GM12878 (cell line): ENCODE results near the gene CCDC195. TPM values are rescaled to one million over a fixed set of nuclear protein-coding genes. Genes with fewer than 3 reads are reported as not detected.

Experiments
- BACH1 ChIP-seq: fragments of 450-650 bp; IDR thresholded peaks from 2 replicates; pipeline ENCODE4 v1.6.1; 2017; ENCODE audit warnings: mild to moderate bottlenecking, borderline replicate concordance
- CBX3 ChIP-seq: fragments of 200-600 bp; sonication (generic); IDR thresholded peaks from 2 replicates; pipeline ENCODE4 v1.6.1; 2016; ENCODE audit warnings: low read depth, borderline replicate concordance
- HCFC1 ChIP-seq: fragments of 150-350 bp; IDR thresholded peaks from 2 replicates; pipeline ENCODE4 v1.6.1; 2014; ENCODE audit warnings: low read length
- KDM1A ChIP-seq: fragments of 200-600 bp; sonication (generic); IDR thresholded peaks from 2 replicates; pipeline ENCODE4 v1.6.1; 2016; ENCODE audit warnings: borderline replicate concordance
- LARP7 ChIP-seq: fragments of 450-650 bp; IDR thresholded peaks from 2 replicates; pipeline ENCODE4 v1.6.1; 2017; ENCODE audit warnings: mild to moderate bottlenecking
- MYB ChIP-seq: fragments of 150-350 bp; IDR thresholded peaks from 2 replicates; pipeline ENCODE4 v1.6.1; 2014; ENCODE audit warnings: mild to moderate bottlenecking, low read depth, low read length, borderline replicate concordance
- NFYA ChIP-seq: IDR thresholded peaks from 2 replicates; pipeline ENCODE4 v1.6.1; 2011; ENCODE audit warnings: low read depth, mild to moderate bottlenecking, low read length, improper control_type of control experiment, borderline replicate concordance
- NR2C2 ChIP-seq: IDR thresholded peaks from 2 replicates; pipeline ENCODE4 v1.6.1; 2011; ENCODE audit warnings: borderline replicate concordance, low read depth; ENCODE audit not compliant: control insufficient read depth, insufficient read length
- POLR2AphosphoS5 ChIP-seq: IDR thresholded peaks from 2 replicates; pipeline ENCODE4 v1.6.1; 2011; ENCODE audit warnings: mild to moderate bottlenecking, low read length, inconsistent platforms
- RCOR1 ChIP-seq: conservative IDR thresholded peaks from 2 replicates; pipeline ENCODE4 v1.6.1; 2012; ENCODE audit warnings: low read depth, low read length, improper control_type of control experiment
- RELA ChIP-seq: fragments of 450-650 bp; IDR thresholded peaks from 2 replicates; pipeline ENCODE4 v1.8.0; 2014; ENCODE audit warnings: borderline replicate concordance; ENCODE audit not compliant: partially characterized antibody
- SMARCA5 ChIP-seq: fragments of 450-650 bp; IDR thresholded peaks from 2 replicates; pipeline ENCODE4 v1.6.1; 2017; ENCODE audit warnings: mild to moderate bottlenecking
- SPI1 ChIP-seq: IDR thresholded peaks from 2 replicates; pipeline ENCODE4 v1.6.1; 2011; ENCODE audit warnings: low read depth, mild to moderate bottlenecking, low read length, moderate library complexity, borderline replicate concordance; ENCODE audit not compliant: insufficient read depth
- SRF ChIP-seq, 2 experiments: IDR thresholded peaks; 2 replicates each; pipeline ENCODE4 v1.6.1; 2011; ENCODE audit warnings: low read depth in 2 of 2, low read length in 2 of 2, mild to moderate bottlenecking in 1 of 2, moderate library complexity in 1 of 2
- SUPT20H ChIP-seq: IDR thresholded peaks from 2 replicates; pipeline ENCODE4 v1.6.1; 2011; ENCODE audit warnings: low read depth, mild to moderate bottlenecking, low read length, moderate library complexity, borderline replicate concordance; ENCODE audit not compliant: control insufficient read depth
- TCF3 ChIP-seq: IDR thresholded peaks from 2 replicates; pipeline ENCODE4 v1.6.1; 2012; ENCODE audit warnings: low read depth, mild to moderate bottlenecking, low read length, borderline replicate concordance; ENCODE audit not compliant: insufficient read depth
- ZZZ3 ChIP-seq: IDR thresholded peaks from 2 replicates; pipeline ENCODE4 v1.6.1; 2011; ENCODE audit warnings: low read depth; ENCODE audit not compliant: control insufficient read depth, insufficient read length
- polyA plus RNA-seq, 11 experiments: library from polyadenylated mRNA; depleted of rRNA in 4 of 11; unstranded in 6 of 11; stranded (reverse) in 5 of 11; fragments of >200 nt; fragmentation: Nextera tagmentation in 4 of 11; fragmentation: Illumina TruSeq in 1 of 11; extraction: Ambion mirVana in 4 of 11; extraction: Trizol in 1 of 11; gene quantifications; 1 replicate in 1 of 11; 2 replicates in 10 of 11; pipeline versions ENCODE4 v1.2.1 to v1.2.3, GENCODE V29; 2011 to 2016; ENCODE audit warnings: inconsistent platforms in 2 of 11, missing spikeins in 2 of 11, low read depth in 1 of 11
- total RNA-seq, 4 experiments: library from RNA; depleted of rRNA in 3 of 4; stranded (reverse); fragments of >200 nt in 3 of 4; fragmentation: Illumina TruSeq in 1 of 4; extraction: Trizol in 1 of 4; gene quantifications; 2 replicates each; pipeline versions ENCODE4 v1.2.1 to v1.2.3, GENCODE V29; 2013 to 2021
- TF ChIP-seq, protein P1 (sequence below): IDR thresholded peaks from 2 replicates; pipeline ENCODE4 v1.6.1; 2011; ENCODE audit warnings: mild to moderate bottlenecking, low read depth, low read length, moderate library complexity; ENCODE audit not compliant: insufficient replicate concordance
- TF ChIP-seq, protein P2 (sequence below), 3 experiments: IDR thresholded peaks in 2 of 3; conservative IDR thresholded peaks in 1 of 3; 2 replicates each; pipeline ENCODE4 v1.5.1; 2011; ENCODE audit warnings: low read depth in 3 of 3, low read length in 3 of 3, mild to moderate bottlenecking in 3 of 3, control low read depth in 2 of 3, moderate library complexity in 2 of 3, inconsistent platforms in 1 of 3, mixed read lengths in 1 of 3; ENCODE audit not compliant: control insufficient read depth in 2 of 3, insufficient read depth in 1 of 3; ENCODE audit errors: extremely low read depth in 1 of 3
- TF ChIP-seq, protein P3 (sequence below): IDR thresholded peaks from 2 replicates; pipeline ENCODE4 v1.6.1; 2012; ENCODE audit warnings: low read depth, low read length, improper control_type of control experiment
- TF ChIP-seq, protein P4 (sequence below): fragments of 450-650 bp; IDR thresholded peaks from 2 replicates; pipeline ENCODE4 v1.6.1; 2017; ENCODE audit warnings: mild to moderate bottlenecking
- TF ChIP-seq, protein P5 (sequence below): fragments of 450-650 bp; IDR thresholded peaks from 2 replicates; pipeline ENCODE4 v1.6.1; 2017; ENCODE audit warnings: antibody characterized with exemption, mild to moderate bottlenecking, moderate library complexity

Gene CCDC195
- total and polyA plus RNA-seq, 10 of the 15 experiments (the other 5 are each of a cell fraction or from before 2014, with no cell fraction given), result not detected

DNA sequence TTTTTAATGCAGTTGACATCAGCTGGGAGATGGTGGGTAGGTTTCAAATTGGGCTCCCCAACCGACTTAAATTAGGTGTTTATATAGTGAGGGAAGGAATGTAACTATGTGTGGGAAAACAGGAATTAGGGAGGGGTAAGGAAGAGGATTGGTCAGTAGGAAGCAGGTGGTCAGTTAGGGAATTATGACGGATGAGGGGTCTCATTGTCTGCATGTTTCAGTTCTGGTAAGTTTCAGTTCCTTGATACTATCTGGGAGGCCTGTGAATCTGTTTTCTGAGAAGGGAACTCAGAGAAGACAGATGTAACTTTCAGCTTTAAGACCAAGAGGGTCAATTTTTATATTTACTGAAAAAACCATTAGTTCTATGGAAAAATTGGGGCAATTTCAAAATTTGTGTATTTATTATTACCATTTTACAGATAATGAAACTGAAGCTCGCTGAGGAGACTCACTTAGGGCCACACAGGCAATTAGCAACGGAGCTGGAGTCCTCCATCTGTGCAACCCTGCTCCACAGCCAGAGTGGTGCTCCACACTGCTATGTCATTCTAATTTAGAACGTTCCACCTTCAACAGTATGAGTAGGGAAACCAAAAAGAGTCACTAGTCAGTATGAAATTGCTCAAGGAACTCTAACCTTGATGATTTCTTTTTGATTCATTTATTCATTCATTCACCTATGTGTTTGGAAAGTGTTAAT is 36.0 kb upstream of the CCDC195 start (continued):
- TF ChIP-seq, protein P1, sequence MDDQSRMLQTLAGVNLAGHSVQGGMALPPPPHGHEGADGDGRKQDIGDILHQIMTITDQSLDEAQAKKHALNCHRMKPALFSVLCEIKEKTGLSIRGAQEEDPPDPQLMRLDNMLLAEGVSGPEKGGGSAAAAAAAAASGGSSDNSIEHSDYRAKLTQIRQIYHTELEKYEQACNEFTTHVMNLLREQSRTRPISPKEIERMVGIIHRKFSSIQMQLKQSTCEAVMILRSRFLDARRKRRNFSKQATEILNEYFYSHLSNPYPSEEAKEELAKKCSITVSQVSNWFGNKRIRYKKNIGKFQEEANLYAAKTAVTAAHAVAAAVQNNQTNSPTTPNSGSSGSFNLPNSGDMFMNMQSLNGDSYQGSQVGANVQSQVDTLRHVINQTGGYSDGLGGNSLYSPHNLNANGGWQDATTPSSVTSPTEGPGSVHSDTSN, result no peak
- peak; percentile 81 for TF ChIP-seq SPI1
- TF ChIP-seq SRF (IDR thresholded peaks at IDR 0.05; ENCODE audit: low read depth in 2 of 2, low read length in 2 of 2), result no peak
- TF ChIP-seq, protein P2, sequence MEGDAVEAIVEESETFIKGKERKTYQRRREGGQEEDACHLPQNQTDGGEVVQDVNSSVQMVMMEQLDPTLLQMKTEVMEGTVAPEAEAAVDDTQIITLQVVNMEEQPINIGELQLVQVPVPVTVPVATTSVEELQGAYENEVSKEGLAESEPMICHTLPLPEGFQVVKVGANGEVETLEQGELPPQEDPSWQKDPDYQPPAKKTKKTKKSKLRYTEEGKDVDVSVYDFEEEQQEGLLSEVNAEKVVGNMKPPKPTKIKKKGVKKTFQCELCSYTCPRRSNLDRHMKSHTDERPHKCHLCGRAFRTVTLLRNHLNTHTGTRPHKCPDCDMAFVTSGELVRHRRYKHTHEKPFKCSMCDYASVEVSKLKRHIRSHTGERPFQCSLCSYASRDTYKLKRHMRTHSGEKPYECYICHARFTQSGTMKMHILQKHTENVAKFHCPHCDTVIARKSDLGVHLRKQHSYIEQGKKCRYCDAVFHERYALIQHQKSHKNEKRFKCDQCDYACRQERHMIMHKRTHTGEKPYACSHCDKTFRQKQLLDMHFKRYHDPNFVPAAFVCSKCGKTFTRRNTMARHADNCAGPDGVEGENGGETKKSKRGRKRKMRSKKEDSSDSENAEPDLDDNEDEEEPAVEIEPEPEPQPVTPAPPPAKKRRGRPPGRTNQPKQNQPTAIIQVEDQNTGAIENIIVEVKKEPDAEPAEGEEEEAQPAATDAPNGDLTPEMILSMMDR (IDR thresholded peaks at IDR 0.05 in 2 of 3, conservative IDR thresholded peaks at IDR 0.05 in 1 of 3; ENCODE audit: control insufficient read depth in 2 of 3, extremely low read depth in 1 of 3, insufficient read depth in 1 of 3, low read depth in 3 of 3, low read length in 3 of 3), result no peak
- TF ChIP-seq RCOR1, result no peak
- no peak for TF ChIP-seq MYB
- no peak for TF ChIP-seq POLR2AphosphoS5
- TF ChIP-seq LARP7, result no peak
- no peak for TF ChIP-seq SMARCA5
- no peak for TF ChIP-seq CBX3
- TF ChIP-seq, protein P3, sequence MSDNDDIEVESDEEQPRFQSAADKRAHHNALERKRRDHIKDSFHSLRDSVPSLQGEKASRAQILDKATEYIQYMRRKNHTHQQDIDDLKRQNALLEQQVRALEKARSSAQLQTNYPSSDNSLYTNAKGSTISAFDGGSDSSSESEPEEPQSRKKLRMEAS, result no peak
- no peak for TF ChIP-seq TCF3
- no peak for TF ChIP-seq NR2C2
- TF ChIP-seq BACH1, result no peak
- TF ChIP-seq, protein P4, sequence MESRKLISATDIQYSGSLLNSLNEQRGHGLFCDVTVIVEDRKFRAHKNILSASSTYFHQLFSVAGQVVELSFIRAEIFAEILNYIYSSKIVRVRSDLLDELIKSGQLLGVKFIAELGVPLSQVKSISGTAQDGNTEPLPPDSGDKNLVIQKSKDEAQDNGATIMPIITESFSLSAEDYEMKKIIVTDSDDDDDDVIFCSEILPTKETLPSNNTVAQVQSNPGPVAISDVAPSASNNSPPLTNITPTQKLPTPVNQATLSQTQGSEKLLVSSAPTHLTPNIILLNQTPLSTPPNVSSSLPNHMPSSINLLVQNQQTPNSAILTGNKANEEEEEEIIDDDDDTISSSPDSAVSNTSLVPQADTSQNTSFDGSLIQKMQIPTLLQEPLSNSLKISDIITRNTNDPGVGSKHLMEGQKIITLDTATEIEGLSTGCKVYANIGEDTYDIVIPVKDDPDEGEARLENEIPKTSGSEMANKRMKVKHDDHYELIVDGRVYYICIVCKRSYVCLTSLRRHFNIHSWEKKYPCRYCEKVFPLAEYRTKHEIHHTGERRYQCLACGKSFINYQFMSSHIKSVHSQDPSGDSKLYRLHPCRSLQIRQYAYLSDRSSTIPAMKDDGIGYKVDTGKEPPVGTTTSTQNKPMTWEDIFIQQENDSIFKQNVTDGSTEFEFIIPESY, result no peak
- TF ChIP-seq SUPT20H, result no peak
- TF ChIP-seq, protein P5, sequence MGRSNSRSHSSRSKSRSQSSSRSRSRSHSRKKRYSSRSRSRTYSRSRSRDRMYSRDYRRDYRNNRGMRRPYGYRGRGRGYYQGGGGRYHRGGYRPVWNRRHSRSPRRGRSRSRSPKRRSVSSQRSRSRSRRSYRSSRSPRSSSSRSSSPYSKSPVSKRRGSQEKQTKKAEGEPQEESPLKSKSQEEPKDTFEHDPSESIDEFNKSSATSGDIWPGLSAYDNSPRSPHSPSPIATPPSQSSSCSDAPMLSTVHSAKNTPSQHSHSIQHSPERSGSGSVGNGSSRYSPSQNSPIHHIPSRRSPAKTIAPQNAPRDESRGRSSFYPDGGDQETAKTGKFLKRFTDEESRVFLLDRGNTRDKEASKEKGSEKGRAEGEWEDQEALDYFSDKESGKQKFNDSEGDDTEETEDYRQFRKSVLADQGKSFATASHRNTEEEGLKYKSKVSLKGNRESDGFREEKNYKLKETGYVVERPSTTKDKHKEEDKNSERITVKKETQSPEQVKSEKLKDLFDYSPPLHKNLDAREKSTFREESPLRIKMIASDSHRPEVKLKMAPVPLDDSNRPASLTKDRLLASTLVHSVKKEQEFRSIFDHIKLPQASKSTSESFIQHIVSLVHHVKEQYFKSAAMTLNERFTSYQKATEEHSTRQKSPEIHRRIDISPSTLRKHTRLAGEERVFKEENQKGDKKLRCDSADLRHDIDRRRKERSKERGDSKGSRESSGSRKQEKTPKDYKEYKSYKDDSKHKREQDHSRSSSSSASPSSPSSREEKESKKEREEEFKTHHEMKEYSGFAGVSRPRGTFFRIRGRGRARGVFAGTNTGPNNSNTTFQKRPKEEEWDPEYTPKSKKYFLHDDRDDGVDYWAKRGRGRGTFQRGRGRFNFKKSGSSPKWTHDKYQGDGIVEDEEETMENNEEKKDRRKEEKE, result no peak
- TF ChIP-seq RELA, result no peak
- TF ChIP-seq ZZZ3, result no peak
- no peak for TF ChIP-seq HCFC1
- TF ChIP-seq KDM1A, result no peak
- TF ChIP-seq NFYA, result no peak
